WERI-Rb-1 (cell line): ENCODE data around the gene CEP89.

ENCODE experiments used
- DNase-seq: peaks from one replicate; pipeline ENCODE4 v3.0.0-alpha.2; 2020
- H3K27ac ChIP-seq: fragments of 250-450 bp; sonication (Bioruptor Pico); 2 replicates; pipeline ENCODE4 v1.5.1; 2020; ENCODE audit warnings: mild to moderate bottlenecking, moderate library complexity
- H3K27me3 ChIP-seq: fragments of 250-450 bp; sonication (Bioruptor Pico); 2 replicates; pipeline ENCODE4 v1.5.1; 2021; ENCODE audit warnings: mild to moderate bottlenecking, low read depth, moderate library complexity; ENCODE audit not compliant: insufficient read depth, severe bottlenecking
- H3K36me3 ChIP-seq: fragments of 250-450 bp; sonication (Bioruptor Pico); 2 replicates; pipeline ENCODE4 v1.5.1; 2020; ENCODE audit warnings: mild to moderate bottlenecking, moderate library complexity
- H3K4me3 ChIP-seq: 2 replicates; pipeline ENCODE4 v1.5.1; 2011; ENCODE audit warnings: low read depth, mild to moderate bottlenecking, control low read depth, low read length
- H3K9me3 ChIP-seq: fragments of 250-450 bp; sonication (Bioruptor Pico); 2 replicates; pipeline ENCODE4 v1.5.1; 2021; ENCODE audit warnings: mild to moderate bottlenecking, moderate library complexity; ENCODE audit not compliant: severe bottlenecking
- TF ChIP-seq, protein P1 (sequence below): IDR thresholded peaks from 2 replicates; pipeline ENCODE4 v1.5.1; 2011; ENCODE audit warnings: low read depth, mild to moderate bottlenecking, control low read depth, inconsistent platforms, low read length

Gene CEP89

DNA sequence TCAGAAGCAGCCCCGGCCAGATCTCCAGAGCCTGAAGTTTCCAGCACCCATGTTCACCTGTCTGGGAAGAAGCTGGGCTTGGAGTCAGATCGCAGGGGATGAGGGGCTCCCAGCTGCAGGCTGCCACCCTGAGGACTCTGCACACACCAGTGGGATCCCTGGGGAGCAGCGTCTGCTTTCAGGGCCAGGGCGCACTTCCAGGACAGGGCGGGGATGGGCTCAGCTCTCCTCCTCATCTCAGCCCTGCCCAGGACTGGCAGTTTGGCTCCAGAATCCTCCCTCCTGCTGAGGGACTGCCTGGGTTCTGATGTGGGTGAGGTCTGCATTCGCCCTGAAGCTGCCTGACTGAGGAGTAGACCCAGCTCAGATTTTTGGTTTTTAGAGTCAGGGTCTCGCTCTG lies 105.7 kb downstream of the CEP89 start:
- no peaks in the 10 kb centered on the region for H3K36me3 ChIP-seq
- H3K27me3 ChIP-seq = no peaks in the 10 kb centered on the region
- no peak overlapping the region for H3K4me3 ChIP-seq
- no peak for DNase-seq
- no peaks in the 10 kb centered on the region for H3K9me3 ChIP-seq
- TF ChIP-seq, protein P1, sequence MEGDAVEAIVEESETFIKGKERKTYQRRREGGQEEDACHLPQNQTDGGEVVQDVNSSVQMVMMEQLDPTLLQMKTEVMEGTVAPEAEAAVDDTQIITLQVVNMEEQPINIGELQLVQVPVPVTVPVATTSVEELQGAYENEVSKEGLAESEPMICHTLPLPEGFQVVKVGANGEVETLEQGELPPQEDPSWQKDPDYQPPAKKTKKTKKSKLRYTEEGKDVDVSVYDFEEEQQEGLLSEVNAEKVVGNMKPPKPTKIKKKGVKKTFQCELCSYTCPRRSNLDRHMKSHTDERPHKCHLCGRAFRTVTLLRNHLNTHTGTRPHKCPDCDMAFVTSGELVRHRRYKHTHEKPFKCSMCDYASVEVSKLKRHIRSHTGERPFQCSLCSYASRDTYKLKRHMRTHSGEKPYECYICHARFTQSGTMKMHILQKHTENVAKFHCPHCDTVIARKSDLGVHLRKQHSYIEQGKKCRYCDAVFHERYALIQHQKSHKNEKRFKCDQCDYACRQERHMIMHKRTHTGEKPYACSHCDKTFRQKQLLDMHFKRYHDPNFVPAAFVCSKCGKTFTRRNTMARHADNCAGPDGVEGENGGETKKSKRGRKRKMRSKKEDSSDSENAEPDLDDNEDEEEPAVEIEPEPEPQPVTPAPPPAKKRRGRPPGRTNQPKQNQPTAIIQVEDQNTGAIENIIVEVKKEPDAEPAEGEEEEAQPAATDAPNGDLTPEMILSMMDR = no peak
- no peak overlapping the region for H3K27ac ChIP-seq

DNA sequence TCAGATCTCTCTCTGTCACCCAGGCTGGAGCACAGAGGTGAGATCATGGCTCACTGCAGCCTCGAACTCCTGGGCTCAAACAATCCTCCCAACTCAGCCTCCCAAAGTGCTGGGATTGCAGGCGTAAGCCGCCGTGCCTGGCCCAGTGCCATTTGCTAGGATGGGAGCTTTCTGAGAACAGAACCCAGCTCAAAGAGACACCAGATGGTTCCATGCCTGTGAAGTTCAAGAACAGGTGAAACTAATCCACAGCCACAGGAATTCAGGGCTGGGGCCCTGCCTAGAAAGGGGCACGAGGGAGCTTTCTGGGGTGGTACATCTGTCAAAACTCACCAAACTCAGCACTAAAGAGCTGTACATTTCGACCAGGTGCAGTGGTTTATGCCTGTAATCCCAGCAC lies 106.4 kb downstream of the CEP89 start:
- Histone ChIP-seq H3K4me3 (no peak overlapping the region), H3K36me3 (no peaks in the 10 kb centered on the region), H3K27ac (no peak overlapping the region), H3K9me3 (no peaks in the 10 kb centered on the region), H3K27me3 (no peaks in the 10 kb centered on the region)
- TF ChIP-seq, protein P1 = no peak
- DNase-seq = no peak

DNA sequence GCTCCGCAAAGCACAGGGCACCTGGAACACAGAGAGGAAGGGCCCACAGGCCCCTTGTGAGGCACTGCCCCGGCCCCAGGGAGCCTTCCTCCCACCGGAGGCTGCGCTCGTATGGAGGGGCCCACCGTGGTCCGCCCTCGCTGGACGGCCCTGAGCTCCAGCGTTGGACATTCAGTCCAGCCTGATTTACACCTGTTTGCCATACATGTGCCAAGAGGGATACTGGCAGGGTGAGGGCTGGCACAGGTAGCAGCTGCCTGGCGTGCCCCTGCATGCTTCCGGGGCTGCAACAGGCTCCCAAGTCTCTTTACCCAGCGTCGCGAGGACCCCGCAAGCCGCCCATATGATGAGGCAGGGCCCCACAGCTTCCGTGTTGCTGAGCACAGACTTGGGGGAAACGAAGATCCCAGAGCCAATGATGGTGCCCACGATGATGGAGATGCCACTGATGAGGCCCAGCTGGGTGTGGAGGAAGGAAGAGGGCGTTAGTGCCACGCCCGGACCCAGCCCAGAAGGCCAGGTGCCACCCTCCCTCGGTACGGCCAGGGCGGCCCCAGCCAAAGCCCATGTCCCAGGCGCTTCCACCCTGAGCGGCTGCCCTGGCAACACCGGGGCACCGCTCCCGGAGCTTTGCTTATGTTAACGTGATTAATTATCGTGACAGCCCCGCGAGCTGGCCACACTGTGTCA lies 107.3 kb downstream of the CEP89 start:
- H3K9me3 ChIP-seq = no peaks in the 10 kb centered on the region
- H3K27me3 ChIP-seq = no peaks in the 10 kb centered on the region
- TF ChIP-seq, protein P1 = no peak
- no peak overlapping the region for H3K27ac ChIP-seq
- no peak overlapping the region for H3K4me3 ChIP-seq
- H3K36me3 ChIP-seq = no peaks in the 10 kb centered on the region
- DNase-seq = no peak

DNA sequence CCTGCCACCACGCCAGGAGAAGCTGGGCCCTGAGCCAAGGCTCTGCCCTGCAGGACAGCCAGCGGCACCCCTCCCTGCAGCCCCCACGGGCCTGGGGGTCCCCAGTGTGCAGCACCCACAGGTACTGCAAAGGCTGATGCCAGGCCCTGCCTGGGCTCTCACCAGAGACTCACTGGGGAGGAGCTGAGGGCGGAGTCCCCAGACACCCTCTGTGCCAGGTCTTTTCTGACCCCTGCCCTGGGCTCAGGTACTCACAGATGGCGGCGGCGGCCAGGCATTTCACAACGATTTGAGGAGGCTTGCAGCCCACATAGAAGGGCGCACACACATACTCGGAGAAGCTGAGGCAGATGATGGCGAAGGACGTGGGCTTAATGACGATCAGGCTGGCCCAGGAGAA lies 107.9 kb downstream of the CEP89 start:
- Histone ChIP-seq H3K4me3 (no peak overlapping the region), H3K27me3 (no peaks in the 10 kb centered on the region), H3K36me3 (no peaks in the 10 kb centered on the region), H3K9me3 (no peaks in the 10 kb centered on the region), H3K27ac (no peak overlapping the region)
- TF ChIP-seq, protein P1 = no peak
- no peak for DNase-seq

DNA sequence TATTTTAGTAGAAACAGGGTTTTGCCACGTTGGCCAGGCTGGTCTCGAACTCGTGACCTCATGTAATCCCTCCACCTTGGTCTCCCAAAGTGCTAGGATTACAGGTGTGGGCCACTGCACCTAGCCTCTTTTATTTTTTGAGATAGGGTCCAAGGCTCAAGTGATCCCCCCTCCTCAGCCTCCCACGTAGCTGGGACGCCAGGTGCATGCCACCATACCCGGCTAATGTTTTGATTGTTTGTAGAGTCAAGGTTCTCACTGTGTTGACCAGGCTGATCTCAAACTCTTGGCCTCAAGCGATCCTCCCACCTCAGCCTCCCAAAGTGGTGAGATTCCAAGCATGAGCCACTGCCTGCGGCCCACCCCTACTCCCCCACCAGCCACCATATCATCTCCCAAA lies 108.5 kb downstream of the CEP89 start:
- Histone ChIP-seq H3K36me3 (no peaks in the 10 kb centered on the region), H3K4me3 (no peak overlapping the region), H3K27ac (no peak overlapping the region), H3K27me3 (no peaks in the 10 kb centered on the region), H3K9me3 (no peaks in the 10 kb centered on the region)
- DNase-seq = no peak
- TF ChIP-seq, protein P1 = no peak

DNA sequence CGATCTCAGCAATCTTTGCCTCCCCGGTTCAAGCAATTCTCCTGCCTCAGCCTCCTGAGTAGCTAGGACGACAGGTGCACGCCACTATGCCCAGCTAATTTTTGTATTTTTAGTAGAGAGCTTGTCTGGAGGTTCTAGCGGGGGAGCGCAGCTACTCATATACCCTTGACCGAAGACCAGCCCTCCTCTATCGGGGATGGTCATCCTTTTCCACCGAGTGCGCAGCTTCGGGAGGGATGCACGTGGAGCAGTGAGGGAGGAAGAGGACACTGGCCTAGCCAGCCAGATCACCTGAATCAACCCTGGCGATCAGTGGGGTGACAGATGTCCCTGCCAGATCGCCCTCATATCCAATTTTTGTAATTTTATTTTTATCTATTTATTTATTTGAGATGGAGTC lies 109.0 kb downstream of the CEP89 start:
- Histone ChIP-seq H3K27me3 (no peaks in the 10 kb centered on the region), H3K36me3 (no peaks in the 10 kb centered on the region), H3K4me3 (no peak overlapping the region), H3K9me3 (no peaks in the 10 kb centered on the region), H3K27ac (no peak overlapping the region)
- DNase-seq = no peak
- TF ChIP-seq, protein P1 = no peak
